IPS DF 6.9 (cell line): Measurements from ENCODE around the gene PSD4.

Experiments
- DNase-seq: peaks from one replicate; pipeline ENCODE4 v3.0.0-alpha.2; 2013; ENCODE audit warnings: low read depth, low spot score
- H3K27ac ChIP-seq: one replicate; pipeline ENCODE4 v1.5.1; 2013; ENCODE audit warnings: low read length, control low read depth
- H3K27me3 ChIP-seq: 2 replicates; pipeline ENCODE4 v1.6.1; 2013; ENCODE audit warnings: mild to moderate bottlenecking, low read length; ENCODE audit not compliant: control insufficient read depth, insufficient read depth
- H3K36me3 ChIP-seq: 2 replicates; pipeline ENCODE4 v1.6.1; 2013; ENCODE audit warnings: low read length; ENCODE audit not compliant: control insufficient read depth, insufficient read depth
- H3K4me1 ChIP-seq: 2 replicates; pipeline ENCODE4 v1.6.1; 2013; ENCODE audit warnings: low read length; ENCODE audit not compliant: control insufficient read depth, insufficient read depth
- H3K4me3 ChIP-seq: 2 replicates; pipeline ENCODE4 v1.5.1; 2013; ENCODE audit warnings: mild to moderate bottlenecking, low read length
- H3K9me3 ChIP-seq: 2 replicates; pipeline ENCODE4 v1.6.1; 2013; ENCODE audit warnings: low read length, inconsistent platforms; ENCODE audit not compliant: control insufficient read depth, insufficient read depth
- WGBS: extraction: QIAGEN DNeasy Blood & Tissue Kit; methylation state at CpG from one replicate; pipeline ENCODE4 v1.1.7; 2013; ENCODE audit warnings: mixed read lengths, missing lambda C conversion rate; ENCODE audit not compliant: insufficient read length, insufficient coverage; 5-methylcytosine and 5-hydroxymethylcytosine counted together

Gene PSD4

DNA sequence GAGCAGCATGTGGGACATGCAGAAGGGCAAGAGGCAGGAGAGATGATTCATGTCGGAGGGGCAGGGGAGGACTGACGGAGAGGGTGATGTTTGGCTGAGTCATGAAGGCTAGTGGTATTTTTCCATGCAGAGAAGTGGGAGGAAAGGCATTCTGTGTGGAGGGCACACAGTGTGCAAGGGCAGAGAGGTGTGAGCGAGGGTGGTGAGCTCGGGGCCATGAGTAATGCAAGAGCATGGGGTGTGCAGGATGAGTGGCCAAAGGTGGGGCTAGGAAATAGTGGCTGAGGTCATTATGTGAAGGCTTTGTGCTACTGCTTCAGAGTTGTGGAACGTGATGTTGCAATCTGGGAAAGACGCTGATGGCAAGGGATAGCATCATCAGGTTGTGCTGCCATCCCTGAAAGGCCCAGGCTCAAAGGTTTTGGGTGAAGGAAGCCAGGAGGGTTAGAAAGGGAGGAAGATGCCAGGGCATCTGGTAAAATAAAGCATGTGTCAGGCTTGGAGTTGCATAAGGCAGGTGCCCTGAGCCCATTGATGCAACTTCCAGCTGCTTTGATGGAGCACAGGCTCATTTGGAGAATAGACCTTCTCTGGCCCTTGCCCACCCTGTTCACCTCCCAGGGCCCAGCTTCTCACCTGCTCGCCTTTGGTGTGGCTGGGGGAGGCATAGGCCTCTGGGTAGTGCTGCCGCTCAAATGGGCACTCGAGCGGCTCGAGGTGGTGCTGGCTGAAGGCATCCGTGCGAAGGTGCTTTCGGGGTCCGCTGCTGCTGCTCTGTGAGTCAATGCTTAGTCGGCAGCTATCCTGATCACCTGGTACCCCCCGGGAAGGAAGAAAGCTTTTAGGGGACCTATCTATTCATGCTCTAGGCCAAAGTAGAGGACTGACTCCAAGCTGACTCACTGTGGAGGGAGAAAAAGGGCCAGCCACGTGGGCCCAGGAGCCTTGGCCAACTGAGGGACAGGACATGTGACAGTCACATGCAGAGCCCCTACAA, 67.4 kb downstream of the PSD4 start:
- no peaks in the 10 kb centered on the region; the same call in 1 of the 2 replicates for H3K27me3 ChIP-seq
- no peaks in the 10 kb centered on the region for H3K36me3 ChIP-seq
- H3K4me1 ChIP-seq: peaks cover 1% of the 10 kb centered on the region
- H3K9me3 ChIP-seq: no peaks in the 10 kb centered on the region
- H3K27ac ChIP-seq: no peak overlapping the region
- no peak for DNase-seq
- no CpG with 5 or more reads among the region's 18 CpGs for WGBS
- H3K4me3 ChIP-seq: no peak overlapping the region

DNA sequence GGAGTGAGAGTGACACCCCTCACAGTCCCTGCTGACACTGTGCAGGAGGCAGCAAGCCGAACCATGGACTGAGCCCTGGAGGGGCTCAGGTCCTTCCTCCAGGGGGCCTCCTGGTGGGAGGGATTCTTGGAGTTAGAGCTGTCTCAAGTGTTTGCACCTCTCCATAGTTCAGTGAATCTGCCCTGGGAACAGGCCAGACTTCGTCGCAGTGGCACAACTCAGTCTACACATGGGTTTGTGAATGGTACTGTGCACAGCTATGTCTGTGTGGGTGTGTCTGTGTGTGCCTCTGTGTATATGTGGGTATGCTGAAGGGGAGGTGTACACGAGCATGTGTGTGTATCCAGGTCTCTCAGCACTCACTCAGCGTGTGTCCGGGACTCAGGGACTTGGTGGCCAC, 68.6 kb downstream of the PSD4 start:
- Histone ChIP-seq H3K27ac (no peak overlapping the region), H3K9me3 (no peaks in the 10 kb centered on the region), H3K36me3 (no peaks in the 10 kb centered on the region), H3K4me1 (peaks cover 1% of the 10 kb centered on the region), H3K4me3 (no peak overlapping the region), H3K27me3 (no peaks in the 10 kb centered on the region)
- WGBS: no CpG with 5 or more reads among the region's 6 CpGs
- no peak for DNase-seq

DNA sequence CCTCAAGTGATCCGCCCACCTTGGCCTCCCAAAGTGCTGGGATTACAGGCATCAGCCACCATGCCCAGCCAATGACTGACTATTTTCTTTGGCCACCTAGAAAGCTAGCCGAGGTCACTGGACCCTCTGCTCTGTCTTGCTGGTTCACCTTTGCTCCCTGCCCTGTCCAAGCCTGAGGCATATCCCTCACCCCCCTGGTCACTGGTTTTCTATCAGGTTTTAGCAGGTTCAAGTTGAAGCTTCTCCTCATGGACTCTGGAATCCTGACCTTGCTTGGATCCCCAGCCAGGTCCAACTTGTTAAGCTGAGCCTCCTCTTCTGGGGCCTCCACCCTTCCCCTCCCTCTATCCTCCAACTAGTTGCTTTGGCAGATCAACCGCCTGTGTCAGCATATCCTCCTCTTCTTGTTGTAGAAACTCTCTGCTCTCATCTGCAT, 71.5 kb downstream of the PSD4 start:
- Histone ChIP-seq H3K9me3 (no peaks in the 10 kb centered on the region), H3K27me3 (no peaks in the 10 kb centered on the region), H3K27ac (no peak overlapping the region), H3K36me3 (no peaks in the 10 kb centered on the region), H3K4me1 (peaks cover 1% of the 10 kb centered on the region; the same call in 1 of the 2 replicates), H3K4me3 (no peak overlapping the region)
- no CpG with 5 or more reads among the region's 3 CpGs for WGBS
- no peak for DNase-seq

DNA sequence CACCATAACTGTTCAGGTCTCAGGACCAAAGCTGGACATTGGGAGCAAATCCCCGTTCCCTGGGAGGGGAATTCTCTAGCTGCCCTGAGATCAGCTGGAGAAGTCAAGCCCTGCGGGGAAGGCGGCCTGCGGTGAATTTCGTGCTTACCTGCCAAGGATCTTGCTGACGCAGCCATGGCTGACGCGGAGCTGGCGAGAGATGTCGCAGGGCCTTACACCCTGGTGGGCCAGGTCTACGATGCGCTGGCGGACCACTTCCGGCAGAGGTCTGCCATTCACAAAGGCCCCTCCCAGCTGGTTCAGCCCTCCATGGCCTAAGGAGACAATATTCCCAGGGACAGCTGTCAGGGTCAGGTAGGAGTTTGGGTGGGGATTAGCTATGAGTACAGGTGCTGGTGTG, 72.8 kb downstream of the PSD4 start:
- H3K9me3 ChIP-seq: no peaks in the 10 kb centered on the region
- no peak for DNase-seq
- no peaks in the 10 kb centered on the region for H3K27me3 ChIP-seq
- no peak overlapping the region for H3K27ac ChIP-seq
- no CpG with 5 or more reads among the region's 14 CpGs for WGBS
- no peak overlapping the region for H3K4me3 ChIP-seq
- H3K4me1 ChIP-seq: peaks cover 1% of the 10 kb centered on the region; the same call in 1 of the 2 replicates
- H3K36me3 ChIP-seq: no peaks in the 10 kb centered on the region

DNA sequence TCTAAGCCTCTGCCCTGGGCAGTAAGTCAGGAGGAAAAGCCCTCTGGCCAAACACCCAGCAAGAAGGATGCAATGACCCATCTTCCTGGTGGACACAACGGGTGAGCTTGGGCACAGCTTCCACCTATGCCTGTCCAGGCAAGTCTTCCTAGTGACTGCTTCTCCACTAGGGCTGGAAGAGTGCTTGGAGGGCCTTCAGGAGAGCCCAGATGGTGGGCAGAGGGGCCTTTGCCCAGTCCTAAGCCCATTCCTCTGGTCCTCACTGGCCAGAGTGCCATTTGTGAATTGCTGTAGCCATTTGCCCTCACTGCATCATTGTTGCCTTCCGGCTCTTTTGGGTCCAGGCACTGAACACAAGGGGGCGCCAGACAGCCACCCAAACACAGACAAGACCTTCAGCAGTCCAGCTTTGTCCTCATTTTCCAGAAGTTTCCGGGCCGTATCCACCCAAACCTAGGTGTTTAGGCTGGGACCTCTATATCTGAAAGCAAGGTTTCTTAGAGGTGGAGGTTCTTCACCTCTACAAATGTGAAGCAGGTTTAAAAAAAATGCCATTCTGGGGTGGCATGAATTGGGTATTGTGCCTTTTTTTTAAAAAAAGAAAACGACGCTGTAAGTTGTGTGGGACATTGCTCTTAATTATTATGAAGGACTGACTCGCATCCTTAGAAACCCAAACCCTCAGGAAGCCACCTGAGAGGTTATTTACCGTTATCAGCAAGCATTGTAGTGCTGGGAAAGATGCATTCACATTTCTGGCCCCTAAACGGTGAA, 75.4 kb downstream of the PSD4 start:
- no peak overlapping the region for H3K4me3 ChIP-seq
- WGBS: no CpG with 5 or more reads among the region's 10 CpGs
- peaks cover 1% of the 10 kb centered on the region; the same call in 1 of the 2 replicates for H3K4me1 ChIP-seq
- H3K27ac ChIP-seq: no peak overlapping the region
- H3K9me3 ChIP-seq: no peaks in the 10 kb centered on the region
- no peaks in the 10 kb centered on the region for H3K36me3 ChIP-seq
- DNase-seq: peak; percentile 54
- no peaks in the 10 kb centered on the region for H3K27me3 ChIP-seq

DNA sequence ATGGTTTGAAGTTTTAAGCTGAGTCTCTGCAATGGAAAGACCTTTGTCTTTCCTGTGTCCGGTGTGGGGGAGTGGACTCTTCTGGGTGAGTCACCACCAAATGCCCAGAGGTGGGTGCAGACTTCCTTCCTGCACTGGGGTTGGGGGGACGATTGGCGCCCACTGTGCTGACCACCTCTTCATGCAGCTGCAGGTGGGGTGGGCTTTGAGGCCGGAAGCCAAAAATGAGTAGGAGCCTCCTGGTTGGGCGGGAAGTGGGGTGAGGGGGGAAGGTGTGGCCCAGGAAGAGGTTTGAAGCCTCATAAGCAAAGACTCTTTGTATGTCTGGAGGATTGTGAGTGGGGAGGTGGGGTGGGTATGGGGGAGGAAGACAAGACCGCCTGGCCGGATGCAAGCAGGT, 77.3 kb downstream of the PSD4 start:
- no peaks in the 10 kb centered on the region for H3K27me3 ChIP-seq
- H3K36me3 ChIP-seq: no peaks in the 10 kb centered on the region
- DNase-seq: no peak
- no CpG with 5 or more reads among the region's 7 CpGs for WGBS
- H3K4me1 ChIP-seq: no peaks in the 10 kb centered on the region
- no peak overlapping the region for H3K4me3 ChIP-seq
- H3K27ac ChIP-seq: no peak overlapping the region
- H3K9me3 ChIP-seq: no peaks in the 10 kb centered on the region

DNA sequence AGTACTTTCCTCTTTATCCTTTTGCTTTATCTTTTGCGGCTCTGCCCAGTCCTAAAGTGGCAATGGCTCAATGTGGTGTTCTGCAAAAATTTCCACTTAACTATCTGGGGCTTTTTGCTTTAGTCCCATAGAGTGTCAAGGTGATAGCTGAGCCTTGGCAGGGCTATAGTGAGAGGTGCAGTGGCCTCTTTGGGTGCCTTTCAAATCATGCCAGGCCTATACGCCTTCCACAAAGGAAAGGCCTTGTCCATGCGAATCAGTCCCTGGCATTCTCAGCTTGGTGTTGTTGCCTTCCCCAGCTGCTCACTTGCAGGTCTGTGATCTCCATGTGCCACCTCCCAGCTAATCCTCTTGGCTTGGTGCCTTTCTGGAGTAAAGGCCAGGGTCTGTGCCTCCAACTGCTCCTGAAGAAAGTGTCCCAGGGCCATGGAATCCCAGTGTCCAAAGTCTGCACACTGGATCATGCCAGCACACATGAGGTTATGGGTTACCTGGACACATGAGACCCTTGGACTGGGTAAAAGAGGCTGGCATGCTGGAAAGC, 78.3 kb downstream of the PSD4 start:
- no CpG with 5 or more reads among the region's 3 CpGs for WGBS
- H3K4me1 ChIP-seq: no peaks in the 10 kb centered on the region
- DNase-seq: no peak
- H3K27ac ChIP-seq: no peak overlapping the region
- no peaks in the 10 kb centered on the region for H3K27me3 ChIP-seq
- H3K9me3 ChIP-seq: no peaks in the 10 kb centered on the region
- H3K36me3 ChIP-seq: no peaks in the 10 kb centered on the region
- no peak overlapping the region for H3K4me3 ChIP-seq

DNA sequence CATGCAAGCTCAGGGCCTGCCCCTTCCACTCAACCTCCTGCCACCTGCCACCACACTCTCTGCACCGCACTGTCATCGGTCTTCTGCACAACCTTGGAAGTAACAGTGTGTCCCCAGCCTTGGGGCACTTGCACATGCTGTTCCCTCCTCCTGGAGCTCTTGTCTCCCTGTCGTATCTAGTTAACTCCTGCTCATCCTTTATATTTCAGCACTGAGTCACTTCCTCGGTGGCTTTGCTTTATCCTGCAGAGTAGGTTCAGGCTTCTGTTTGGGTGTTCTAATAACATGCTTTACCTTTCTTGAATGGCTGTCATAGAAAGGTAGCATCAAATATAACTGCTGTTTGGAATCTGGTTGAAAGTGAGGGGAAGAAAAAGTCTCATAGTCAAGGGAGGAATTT, 79.7 kb downstream of the PSD4 start:
- Histone ChIP-seq H3K27me3 (no peaks in the 10 kb centered on the region), H3K4me1 (no peaks in the 10 kb centered on the region), H3K27ac (no peak overlapping the region), H3K4me3 (no peak overlapping the region), H3K9me3 (no peaks in the 10 kb centered on the region), H3K36me3 (no peaks in the 10 kb centered on the region)
- no peak for DNase-seq
- WGBS: no CpG with 5 or more reads among the region's 4 CpGs

DNA sequence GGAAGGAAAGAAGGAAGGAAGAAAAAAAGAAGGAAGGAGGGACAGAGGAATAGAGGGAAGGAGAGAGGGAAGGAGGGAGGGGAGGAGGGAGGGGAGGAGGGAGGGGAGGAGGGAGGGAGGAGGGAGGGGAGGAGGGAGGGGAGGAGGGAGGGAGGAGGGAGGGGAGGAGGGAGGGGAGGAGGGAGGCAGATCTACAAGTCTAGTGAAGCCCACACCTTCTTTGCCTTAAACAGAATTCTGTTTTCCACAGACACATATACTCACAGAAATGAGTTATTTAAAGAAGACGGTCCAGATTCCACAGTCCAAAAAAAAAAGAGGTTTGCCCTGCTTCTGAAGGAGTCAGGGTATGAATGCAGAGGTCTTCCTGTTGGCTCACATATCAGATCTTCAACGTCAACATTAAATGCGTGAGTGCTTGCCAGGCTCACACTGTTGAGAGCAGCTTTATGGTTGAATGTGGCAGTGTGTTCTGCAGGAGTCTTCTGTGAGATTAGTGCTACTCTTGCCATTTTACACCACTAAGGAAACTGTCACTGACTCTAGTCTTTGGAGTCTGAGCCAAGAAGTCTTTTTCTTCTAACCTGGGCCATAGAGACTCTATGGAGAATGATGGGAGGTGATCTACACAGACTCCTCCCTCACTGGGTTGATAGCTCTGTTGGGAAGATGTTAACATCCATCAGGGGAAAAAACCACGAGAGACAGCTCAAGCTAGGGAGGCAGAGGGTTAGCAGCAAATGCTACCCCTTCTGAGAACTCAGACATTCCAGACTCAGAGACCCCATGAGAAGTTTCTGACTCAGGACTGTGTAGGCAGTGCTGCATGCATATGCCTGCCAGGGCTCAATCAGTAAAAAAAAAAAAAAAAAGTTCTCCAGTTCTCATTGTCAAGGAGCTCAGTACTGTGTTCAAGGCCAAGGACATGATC, 81.6 kb downstream of the PSD4 start:
- no peak for DNase-seq
- no peaks in the 10 kb centered on the region for H3K36me3 ChIP-seq
- no peak overlapping the region for H3K4me3 ChIP-seq
- H3K4me1 ChIP-seq: no peaks in the 10 kb centered on the region
- H3K27me3 ChIP-seq: no peaks in the 10 kb centered on the region
- H3K9me3 ChIP-seq: no peaks in the 10 kb centered on the region
- no CpG with 5 or more reads among the region's 4 CpGs for WGBS
- no peak overlapping the region for H3K27ac ChIP-seq
